HEK293 (cell line): Measurements from ENCODE around the gene WTIP.

Experiments used
- CTCF ChIA-PET: fragments of 350-600 bp; formaldehyde crosslinking; extraction: SDS; loops from one replicate; lab custom pipeline; 2021; ENCODE audit warnings: antibody characterized with exemption; lab: Yijun Ruan, JAX
- POLR2A ChIA-PET: fragments of 300-600 bp; formaldehyde crosslinking; extraction: SDS; loops from one replicate; lab custom pipeline; 2020; ENCODE audit warnings: antibody characterized with exemption, inconsistent platforms; lab: Yijun Ruan, JAX
- H3K27ac ChIP-seq: fragments of 200-500 bp; sonication (Bioruptor generic); 2 replicates; pipeline ENCODE4 v1.5.1; 2014; ENCODE audit warnings: low read depth, low read length, control low read depth, inconsistent platforms; ENCODE audit errors: extremely low read depth
- H3K36me3 ChIP-seq, 2 experiments: fragments of 200-500 bp in 1 of 2; sonication (Bioruptor generic) in 1 of 2; 1 replicate in 1 of 2; 2 replicates in 1 of 2; pipeline ENCODE4 v1.5.1; 2014 to 2017; ENCODE audit warnings: inconsistent platforms in 2 of 2, low read length in 2 of 2; ENCODE audit not compliant: control insufficient read depth in 2 of 2, insufficient read depth in 1 of 2
- H3K4me1 ChIP-seq: fragments of 200-500 bp; sonication (Bioruptor generic); 2 replicates; pipeline ENCODE4 v1.5.1; 2014; ENCODE audit warnings: mild to moderate bottlenecking, low read length, inconsistent platforms; ENCODE audit not compliant: control insufficient read depth, insufficient read depth
- H3K4me3 ChIP-seq: 2 replicates; pipeline ENCODE4 v1.5.1; 2011; ENCODE audit warnings: low read depth, mild to moderate bottlenecking, control low read depth, low read length, moderate library complexity
- H3K9me3 ChIP-seq: fragments of 200-500 bp; sonication (Bioruptor generic); 2 replicates; pipeline ENCODE4 v1.5.1; 2014; ENCODE audit warnings: low read depth, low read length, inconsistent platforms; ENCODE audit not compliant: control insufficient read depth, insufficient read depth
- KLF1 ChIP-seq: fragments of 450-650 bp; formaldehyde crosslinking; IDR thresholded peaks from 2 replicates; pipeline ENCODE4 v1.5.1; 2016; ENCODE audit warnings: missing biosample characterization, missing genetic modification characterization
- SALL2 ChIP-seq: fragments of 450-650 bp; formaldehyde crosslinking; IDR thresholded peaks from 2 replicates; pipeline ENCODE4 v1.5.0; 2017; ENCODE audit warnings: missing biosample characterization, mild to moderate bottlenecking, missing genetic modification characterization, borderline replicate concordance
- ZFP3 ChIP-seq: fragments of 450-650 bp; formaldehyde crosslinking; IDR thresholded peaks from 2 replicates; pipeline ENCODE4 v1.5.1; 2016; ENCODE audit warnings: low read depth, missing biosample characterization, missing genetic modification characterization
- ZNF211 ChIP-seq: fragments of 450-650 bp; formaldehyde crosslinking; IDR thresholded peaks from 2 replicates; pipeline ENCODE4 v1.5.1; 2016; ENCODE audit warnings: low read depth, missing biosample characterization, missing genetic modification characterization
- ZNF214 ChIP-seq: fragments of 450-650 bp; formaldehyde crosslinking; IDR thresholded peaks from 2 replicates; pipeline ENCODE4 v1.5.1; 2017; ENCODE audit warnings: missing biosample characterization, mild to moderate bottlenecking, missing genetic modification characterization, borderline replicate concordance
- ZNF23 ChIP-seq: fragments of 450-650 bp; formaldehyde crosslinking; IDR thresholded peaks from 2 replicates; pipeline ENCODE4 v1.5.1; 2016; ENCODE audit warnings: missing biosample characterization, missing genetic modification characterization, borderline replicate concordance
- ZNF558 ChIP-seq: fragments of 450-650 bp; formaldehyde crosslinking; IDR thresholded peaks from 2 replicates; pipeline ENCODE4 v1.5.1; 2016; ENCODE audit warnings: missing biosample characterization, missing genetic modification characterization
- ZNF585B ChIP-seq: fragments of 450-650 bp; formaldehyde crosslinking; IDR thresholded peaks from 2 replicates; pipeline ENCODE4 v1.5.1; 2016; ENCODE audit warnings: missing biosample characterization, missing genetic modification characterization
- ZNF596 ChIP-seq: fragments of 450-650 bp; IDR thresholded peaks from 2 replicates; pipeline ENCODE4 v1.5.0; 2018; ENCODE audit warnings: missing biosample characterization, mild to moderate bottlenecking, missing genetic modification characterization, moderate library complexity
- ZNF843 ChIP-seq: fragments of 450-650 bp; formaldehyde crosslinking; IDR thresholded peaks from 2 replicates; pipeline ENCODE4 v1.5.1; 2016; ENCODE audit warnings: missing biosample characterization, missing genetic modification characterization
- ZSCAN23 ChIP-seq: fragments of 450-650 bp; formaldehyde crosslinking; IDR thresholded peaks from 2 replicates; pipeline ENCODE4 v1.5.1; 2016; ENCODE audit warnings: missing biosample characterization, missing genetic modification characterization
- TF ChIP-seq, protein P1 (sequence below): fragments of 450-650 bp; formaldehyde crosslinking; IDR thresholded peaks from 2 replicates; pipeline ENCODE4 v1.5.1; 2016; ENCODE audit warnings: missing biosample characterization, missing genetic modification characterization
- TF ChIP-seq, protein P2 (sequence below): fragments of 450-650 bp; formaldehyde crosslinking; IDR thresholded peaks from 2 replicates; pipeline ENCODE4 v1.5.1; 2016; ENCODE audit warnings: missing biosample characterization, missing genetic modification characterization, borderline replicate concordance
- TF ChIP-seq, protein P3 (sequence below): fragments of 450-650 bp; IDR thresholded peaks from 2 replicates; pipeline ENCODE4 v1.5.1; 2018; ENCODE audit warnings: missing biosample characterization, missing genetic modification characterization

WTIP gene

DNA sequence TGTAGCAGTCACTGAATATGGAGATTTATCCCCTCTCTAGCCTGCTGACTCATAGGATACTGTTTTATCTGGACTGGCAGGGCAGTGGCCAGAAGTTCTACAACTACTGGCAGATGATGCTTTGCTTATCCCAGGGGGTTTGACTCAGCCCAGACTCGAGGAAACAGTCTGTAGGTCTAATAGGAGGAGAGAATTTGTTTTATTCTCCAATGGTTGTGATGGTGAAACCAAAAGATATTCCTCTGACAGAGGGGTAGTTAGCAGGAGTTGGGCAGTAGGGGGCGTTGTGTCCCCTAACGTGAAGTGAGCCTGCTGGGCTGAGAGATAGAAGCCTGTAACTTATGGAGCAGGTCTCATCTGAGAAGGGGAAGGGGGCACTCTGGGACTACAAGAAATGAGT lies 74.9 kb downstream of the WTIP start (continued):
- TF ChIP-seq KLF1 (tag by site-specific recombination) (no peak), ZFP3 (tag by site-specific recombination) (no peak), ZNF843 (tag by site-specific recombination) (no peak), ZNF211 (tag by site-specific recombination) (no peak), ZNF558 (tag by site-specific recombination) (no peak), ZNF585B (tag by site-specific recombination) (no peak)
- TF ChIP-seq, protein P1, sequence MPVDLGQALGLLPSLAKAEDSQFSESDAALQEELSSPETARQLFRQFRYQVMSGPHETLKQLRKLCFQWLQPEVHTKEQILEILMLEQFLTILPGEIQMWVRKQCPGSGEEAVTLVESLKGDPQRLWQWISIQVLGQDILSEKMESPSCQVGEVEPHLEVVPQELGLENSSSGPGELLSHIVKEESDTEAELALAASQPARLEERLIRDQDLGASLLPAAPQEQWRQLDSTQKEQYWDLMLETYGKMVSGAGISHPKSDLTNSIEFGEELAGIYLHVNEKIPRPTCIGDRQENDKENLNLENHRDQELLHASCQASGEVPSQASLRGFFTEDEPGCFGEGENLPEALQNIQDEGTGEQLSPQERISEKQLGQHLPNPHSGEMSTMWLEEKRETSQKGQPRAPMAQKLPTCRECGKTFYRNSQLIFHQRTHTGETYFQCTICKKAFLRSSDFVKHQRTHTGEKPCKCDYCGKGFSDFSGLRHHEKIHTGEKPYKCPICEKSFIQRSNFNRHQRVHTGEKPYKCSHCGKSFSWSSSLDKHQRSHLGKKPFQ (tag by site-specific recombination), result no peak
- TF ChIP-seq, protein P2, sequence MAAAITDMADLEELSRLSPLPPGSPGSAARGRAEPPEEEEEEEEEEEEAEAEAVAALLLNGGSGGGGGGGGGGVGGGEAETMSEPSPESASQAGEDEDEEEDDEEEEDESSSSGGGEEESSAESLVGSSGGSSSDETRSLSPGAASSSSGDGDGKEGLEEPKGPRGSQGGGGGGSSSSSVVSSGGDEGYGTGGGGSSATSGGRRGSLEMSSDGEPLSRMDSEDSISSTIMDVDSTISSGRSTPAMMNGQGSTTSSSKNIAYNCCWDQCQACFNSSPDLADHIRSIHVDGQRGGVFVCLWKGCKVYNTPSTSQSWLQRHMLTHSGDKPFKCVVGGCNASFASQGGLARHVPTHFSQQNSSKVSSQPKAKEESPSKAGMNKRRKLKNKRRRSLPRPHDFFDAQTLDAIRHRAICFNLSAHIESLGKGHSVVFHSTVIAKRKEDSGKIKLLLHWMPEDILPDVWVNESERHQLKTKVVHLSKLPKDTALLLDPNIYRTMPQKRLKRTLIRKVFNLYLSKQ (tag by site-specific recombination), result no peak

DNA sequence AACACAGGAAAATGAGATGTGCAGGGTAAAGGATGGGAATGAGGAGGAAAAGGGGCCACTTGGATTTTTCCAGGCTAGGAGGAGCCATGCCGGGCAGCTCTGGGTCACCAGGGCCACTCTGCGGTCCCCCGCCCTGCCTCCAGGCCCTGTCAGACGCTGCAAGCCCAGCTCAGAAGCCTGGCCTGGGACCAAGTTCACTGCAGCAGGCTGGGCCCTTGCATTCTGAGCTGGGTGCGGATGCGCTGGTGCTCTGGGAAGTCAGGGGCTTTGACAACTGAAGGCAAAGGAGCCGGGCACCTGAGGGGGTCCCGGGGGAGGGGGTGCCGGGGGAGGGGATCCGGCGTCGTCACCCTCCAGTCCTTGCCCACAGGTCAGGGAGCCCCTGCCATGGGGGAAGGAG lies 77.5 kb downstream of the WTIP start:
- POLR2A ChIA-PET, result no interaction called here

DNA sequence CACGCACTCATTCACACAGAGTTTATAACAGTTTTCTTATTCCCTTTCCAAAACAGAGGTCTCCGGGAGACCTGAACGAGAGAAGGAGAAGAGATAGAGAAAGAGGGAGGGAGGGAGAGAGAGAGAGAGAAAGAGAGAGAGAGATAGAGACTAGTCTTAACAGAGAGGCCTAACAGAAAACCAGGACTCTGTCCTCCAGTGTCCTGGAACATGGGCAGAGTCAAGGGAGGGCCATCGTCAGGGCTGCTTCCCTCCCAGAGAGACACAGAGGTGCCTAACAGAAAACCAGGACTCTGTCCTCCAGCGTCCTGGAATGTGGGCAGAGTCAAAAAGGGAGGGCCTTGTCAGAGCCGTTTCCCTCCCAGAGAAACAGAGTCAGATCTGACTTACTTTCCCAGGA lies 78.7 kb downstream of the WTIP start:
- POLR2A ChIA-PET, result no interaction called here
- Histone ChIP-seq H3K9me3 (peaks cover 2% of the 10 kb centered on the region; the same call in 1 of the 2 replicates), H3K36me3 (no peaks in the 10 kb centered on the region), H3K27ac (no peak overlapping the region), H3K4me3 (no peak overlapping the region), H3K4me1 (no peaks in the 10 kb centered on the region)
- CTCF ChIA-PET, result interaction anchor here (0.6 to 0.7 kb wide), 2 partner anchors 103 to 203 kb away, joined by 3 read pairs; no protein-coding TSS in a partner anchor
- TF ChIP-seq ZSCAN23 (tag by site-specific recombination) (no peak), ZNF596 (peak; percentile 61; the same call in 1 of the 2 replicates)

More for the DNA sequence above, 77.5 kb downstream of the WTIP start:
- Histone ChIP-seq H3K4me3 (no peak overlapping the region), H3K27ac (no peak overlapping the region), H3K9me3 (peaks cover 2% of the 10 kb centered on the region; the same call in 1 of the 2 replicates), H3K4me1 (no peaks in the 10 kb centered on the region), H3K36me3 (no peaks in the 10 kb centered on the region)
- TF ChIP-seq, protein P3, sequence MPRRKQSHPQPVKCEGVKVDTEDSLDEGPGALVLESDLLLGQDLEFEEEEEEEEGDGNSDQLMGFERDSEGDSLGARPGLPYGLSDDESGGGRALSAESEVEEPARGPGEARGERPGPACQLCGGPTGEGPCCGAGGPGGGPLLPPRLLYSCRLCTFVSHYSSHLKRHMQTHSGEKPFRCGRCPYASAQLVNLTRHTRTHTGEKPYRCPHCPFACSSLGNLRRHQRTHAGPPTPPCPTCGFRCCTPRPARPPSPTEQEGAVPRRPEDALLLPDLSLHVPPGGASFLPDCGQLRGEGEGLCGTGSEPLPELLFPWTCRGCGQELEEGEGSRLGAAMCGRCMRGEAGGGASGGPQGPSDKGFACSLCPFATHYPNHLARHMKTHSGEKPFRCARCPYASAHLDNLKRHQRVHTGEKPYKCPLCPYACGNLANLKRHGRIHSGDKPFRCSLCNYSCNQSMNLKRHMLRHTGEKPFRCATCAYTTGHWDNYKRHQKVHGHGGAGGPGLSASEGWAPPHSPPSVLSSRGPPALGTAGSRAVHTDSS (tag by site-specific recombination), result no peak
- TF ChIP-seq ZNF23 (tag by site-specific recombination), result no peak
- no peak for TF ChIP-seq ZNF211 (tag by site-specific recombination)
- TF ChIP-seq ZNF214, result no peak
- TF ChIP-seq SALL2 (tag by site-specific recombination), result no peak
- CTCF ChIA-PET, result no interaction called here
